GM21381 (cell line): ENCODE results near the gene PAFAH2.

Source experiments
- ATAC-seq: cut with Tn5 transposase; IDR thresholded peaks from one replicate; pipeline ENCODE4 v1.9.1; 2021; ENCODE audit warnings: mild to moderate bottlenecking, moderate library complexity; ENCODE audit not compliant: unreplicated experiment

PAFAH2 gene

DNA sequence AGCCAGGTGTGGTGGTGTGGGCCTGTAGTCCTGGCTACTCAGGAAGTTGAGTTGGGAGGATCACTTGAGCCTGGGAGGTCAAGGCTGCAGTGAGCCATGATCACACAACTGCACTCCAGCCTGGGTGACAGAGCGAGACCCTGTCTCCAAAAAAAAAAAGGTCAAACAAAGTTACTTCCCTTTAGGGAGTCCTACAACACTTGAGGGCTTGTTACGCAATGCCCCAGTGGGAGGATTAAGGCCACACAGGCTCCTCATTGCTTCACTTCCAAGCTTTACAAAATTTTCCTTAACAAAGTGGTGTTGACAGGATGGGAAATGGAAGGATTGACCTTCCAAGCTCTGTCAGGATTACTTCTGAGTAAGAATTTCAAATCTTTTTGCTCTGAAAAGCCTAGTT lies 17.5 kb upstream of the PAFAH2 start:
- ATAC-seq, result no peak

DNA sequence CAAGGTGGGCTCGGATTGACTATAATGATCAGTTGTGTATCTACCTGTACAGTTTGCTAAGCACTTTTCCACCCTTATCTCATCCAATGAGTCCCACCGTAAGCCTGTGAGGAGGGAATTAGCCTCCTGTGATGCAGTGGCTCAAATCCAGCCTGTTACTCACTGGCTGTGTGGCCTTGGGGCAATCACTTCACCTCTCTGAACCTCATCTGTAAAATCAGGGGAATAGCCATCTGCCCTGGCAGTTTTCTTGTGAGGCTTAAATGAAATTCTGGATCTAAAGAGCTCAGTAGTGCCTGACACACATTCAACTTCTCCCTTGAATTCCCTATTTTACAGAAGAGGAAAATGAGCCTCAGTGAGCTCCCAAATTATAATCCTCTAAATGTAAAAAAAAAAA lies 16.3 kb upstream of the PAFAH2 start:
- no peak for ATAC-seq

DNA sequence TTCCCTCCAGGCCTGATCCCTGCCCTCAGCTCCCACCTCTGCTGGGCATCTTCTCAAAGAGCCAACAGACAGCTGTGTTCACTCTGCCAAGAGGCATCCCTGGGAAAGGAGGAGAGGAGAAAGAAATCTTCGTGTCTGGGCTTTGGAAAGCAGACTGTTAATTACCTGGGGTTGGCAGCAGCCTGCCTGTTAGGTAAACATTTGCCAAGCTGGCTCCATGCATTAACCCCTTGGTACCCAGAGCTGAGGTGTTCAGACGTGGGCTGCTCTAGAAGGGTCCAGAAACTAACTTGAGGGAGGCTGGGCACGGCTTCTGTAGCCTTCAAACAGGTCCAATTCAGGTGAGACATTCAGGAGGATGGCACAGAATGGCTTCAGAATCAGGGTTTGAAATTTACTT lies 15.0 kb upstream of the PAFAH2 start:
- no peak for ATAC-seq

DNA sequence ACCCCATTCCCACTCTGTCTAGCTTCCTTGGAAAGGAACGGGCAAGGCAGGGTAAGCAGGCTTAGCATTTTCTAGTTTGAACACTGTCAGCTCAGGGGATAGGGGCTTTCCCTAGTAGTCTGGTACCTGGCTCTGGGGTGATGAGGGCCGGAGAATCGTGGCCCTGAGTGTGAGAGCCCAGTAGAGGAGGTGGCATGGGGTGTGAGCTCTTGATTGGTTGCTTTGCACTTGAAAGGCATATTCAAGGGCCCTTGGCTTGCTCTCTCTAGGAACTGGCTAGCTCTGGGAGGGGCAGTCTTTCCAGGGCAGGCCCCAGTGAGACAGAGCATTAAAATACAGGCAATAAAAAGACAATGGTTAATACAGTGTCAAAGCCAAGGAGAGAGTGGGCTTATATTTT lies 13.0 kb upstream of the PAFAH2 start:
- ATAC-seq, result no peak

DNA sequence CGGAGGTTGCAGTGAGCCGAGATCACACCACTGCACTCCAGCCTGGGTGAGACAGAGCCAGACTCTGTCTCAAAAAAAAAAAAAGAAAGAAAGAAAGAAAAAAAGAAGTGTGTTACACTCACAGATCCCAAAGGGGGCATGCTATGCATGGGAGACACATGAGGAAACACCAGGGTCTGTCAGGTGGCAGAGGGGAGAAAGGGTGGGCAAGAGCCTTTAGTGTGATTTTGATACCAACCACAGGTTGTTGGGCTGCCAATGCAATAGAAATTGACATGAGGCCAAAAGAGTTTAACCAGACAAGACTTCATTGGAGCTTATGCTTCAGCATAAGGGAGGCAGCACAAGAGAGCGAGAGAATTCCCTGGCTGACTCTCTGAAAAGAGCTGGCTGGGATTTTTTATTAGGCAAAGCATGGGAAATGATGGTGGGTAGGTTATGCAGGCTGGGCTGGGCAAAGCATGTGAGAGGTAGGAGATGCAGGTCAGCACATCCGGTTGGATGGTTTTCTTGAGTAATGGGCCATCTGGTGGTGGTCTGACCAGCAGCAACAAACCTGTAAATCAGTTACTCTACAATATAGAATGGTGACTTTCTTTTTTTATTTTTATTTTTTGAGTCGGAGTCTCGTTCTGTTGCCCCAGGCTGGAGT lies 12.1 kb upstream of the PAFAH2 start:
- no peak for ATAC-seq

DNA sequence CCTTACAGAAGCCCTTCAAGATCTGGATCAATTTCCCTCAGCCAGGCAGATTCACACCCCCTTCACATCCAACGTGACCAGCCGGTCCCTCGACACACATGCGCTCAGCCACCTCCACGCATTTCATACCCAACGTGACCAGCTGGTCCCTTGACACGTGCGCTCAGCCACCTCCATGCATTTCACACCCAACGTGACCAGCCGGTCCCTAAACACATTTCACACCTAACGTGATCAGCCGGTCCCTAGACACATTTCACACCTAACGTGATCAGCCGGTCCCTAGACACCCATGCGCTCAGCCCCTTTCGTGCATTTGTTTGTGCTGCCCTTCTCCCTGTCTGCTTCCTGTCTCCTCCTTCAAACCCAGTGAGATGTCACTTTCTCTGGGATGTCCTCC lies 8.8 kb upstream of the PAFAH2 start:
- ATAC-seq, result no peak

DNA sequence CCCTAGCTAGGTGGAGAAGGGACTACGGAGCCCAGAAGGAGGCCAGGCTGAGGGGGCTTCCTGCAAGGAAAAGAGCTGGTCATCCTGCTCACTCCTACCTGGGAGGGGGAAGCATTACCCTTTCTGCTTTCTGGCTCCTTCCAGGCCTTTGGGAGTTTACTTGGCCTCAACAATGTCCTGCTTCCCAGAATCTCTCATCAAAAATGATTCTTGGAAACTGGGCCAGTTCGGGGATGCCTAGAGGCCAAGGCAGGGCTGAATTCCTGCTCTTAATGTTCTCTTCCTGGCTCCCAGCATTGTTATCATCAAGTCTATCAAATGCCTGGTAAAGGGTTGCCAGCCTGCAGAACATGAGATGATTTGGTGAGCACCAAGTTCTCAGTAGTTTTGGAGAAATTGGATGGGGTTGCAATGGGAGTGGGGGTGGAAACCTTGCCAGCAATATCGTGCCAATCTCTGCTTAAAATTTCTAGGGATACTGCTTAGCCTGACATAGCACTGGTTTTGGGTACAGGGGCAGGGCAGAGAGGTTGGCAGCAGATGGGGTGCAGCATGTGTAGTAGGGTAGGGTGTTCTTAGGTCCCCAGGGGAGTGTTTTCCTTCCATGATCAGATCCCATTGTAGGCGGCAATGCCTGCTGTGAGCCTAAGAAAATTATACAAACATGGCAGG lies 7.7 kb upstream of the PAFAH2 start:
- ATAC-seq, result no peak

DNA sequence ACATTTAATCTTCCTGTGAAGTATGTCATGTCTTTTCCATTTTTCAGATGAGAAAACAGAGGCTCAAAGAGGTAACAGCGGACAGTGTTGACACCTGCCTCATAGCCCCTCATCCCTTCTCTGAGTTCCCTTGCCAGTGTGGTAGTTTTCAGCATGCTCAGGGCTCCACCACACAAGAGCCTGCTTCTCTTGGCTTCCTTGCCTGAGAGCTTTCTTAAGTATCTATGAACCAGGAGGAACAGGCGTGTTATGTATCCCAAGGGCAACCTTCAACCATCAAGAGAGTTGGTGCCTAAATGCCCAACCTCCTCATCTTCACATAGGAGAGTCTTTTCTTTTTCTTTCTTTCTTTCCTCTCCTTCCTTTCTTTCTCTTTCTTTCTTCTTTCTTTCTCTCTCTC lies 5.9 kb upstream of the PAFAH2 start:
- no peak for ATAC-seq

DNA sequence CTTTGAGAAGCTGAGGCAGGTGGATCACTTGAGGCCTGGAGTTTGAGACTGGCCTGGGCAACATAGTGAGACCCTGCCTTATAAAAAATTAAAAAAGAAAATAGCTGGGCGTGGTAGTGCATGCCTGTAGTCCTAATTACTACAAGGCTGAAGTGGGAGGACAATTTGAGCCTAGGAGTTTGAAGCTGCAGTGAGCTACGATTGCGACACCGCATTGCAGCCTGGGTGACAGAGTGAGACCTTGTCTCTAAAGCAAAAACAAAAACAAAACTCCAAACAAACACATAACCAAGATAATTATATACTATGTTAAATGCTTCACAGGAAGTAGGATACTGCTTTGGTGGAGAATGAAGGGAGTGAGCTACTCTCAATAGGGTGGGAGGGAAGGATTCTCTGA lies 5.4 kb upstream of the PAFAH2 start:
- no peak for ATAC-seq

DNA sequence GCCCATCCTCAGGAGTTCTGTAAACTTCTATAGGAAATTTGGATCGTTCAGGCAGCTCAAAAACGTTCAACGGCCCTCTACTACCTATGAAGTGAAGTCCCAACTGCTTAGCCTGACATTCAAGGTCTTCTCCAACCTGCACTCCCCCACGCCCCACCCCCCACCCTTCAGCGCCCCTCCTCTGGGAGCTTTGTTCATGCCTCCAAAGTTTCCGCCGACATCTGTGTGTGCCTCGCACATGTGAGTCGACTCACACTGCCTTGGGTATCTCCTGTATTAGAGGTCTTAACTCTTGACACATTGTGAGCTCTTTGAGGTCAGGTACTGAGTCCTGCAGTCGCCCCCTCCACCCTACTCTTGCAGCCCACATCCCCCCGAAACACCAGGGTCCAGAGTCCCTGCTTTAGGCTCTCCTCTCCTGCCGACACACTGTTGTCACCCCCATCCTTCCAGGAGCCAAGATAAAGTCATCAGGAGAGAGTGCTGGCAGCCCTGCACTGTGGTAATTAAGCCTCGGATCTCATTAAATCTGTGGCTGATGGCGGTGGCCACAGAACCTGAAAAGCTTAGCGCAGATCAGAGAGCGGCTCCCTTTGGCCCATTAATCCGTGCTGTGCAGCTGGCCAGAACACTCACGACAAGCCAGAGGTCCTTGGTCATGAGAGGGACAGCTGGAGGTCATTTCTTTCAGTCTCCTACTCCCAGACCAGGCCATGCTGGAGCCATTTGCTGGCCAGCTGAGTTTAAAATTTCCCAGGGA lies 1.4 kb upstream of the PAFAH2 start:
- ATAC-seq, result no peak

DNA sequence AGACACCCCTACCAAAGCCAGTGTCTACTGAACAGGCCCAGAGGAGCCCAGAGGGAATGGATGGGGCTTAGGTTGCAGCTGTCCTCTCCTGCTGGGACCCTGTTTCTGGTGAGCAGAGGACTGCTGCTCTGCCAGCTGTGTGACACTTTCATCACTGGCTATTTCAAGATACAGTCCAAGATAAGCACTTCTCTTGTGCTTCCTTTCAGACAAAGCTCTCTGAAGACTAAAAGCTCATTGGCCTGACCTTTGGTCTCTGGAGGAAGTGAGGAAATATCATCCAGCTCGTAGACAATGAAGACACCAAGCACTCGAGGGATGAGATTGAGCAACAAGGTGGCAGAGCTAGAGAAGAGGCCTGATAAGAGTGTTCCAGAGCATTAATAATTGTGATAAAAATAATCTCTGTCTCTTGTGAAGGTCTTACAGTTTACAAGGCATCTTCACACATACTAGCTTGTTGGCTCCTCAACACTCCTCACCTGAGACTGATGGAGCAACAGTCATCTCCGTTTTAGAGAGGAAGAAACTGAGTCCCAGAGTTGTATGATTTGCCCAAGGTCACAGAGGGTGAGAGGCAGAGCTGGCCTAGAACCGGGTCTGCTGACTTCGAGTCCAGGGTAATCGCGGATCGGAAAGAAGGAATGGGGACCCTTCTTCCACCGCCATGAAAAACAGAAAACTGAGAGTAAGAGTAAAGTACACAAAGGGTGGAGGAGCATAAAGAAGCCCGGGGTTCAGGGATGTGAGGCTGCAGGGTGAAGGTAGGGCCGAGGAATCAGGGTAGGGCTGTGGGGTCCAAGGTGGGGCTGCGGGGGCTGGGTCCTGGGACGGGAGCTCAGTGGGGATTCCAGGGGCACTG lies 666 bp downstream of the PAFAH2 start:
- no peak for ATAC-seq

DNA sequence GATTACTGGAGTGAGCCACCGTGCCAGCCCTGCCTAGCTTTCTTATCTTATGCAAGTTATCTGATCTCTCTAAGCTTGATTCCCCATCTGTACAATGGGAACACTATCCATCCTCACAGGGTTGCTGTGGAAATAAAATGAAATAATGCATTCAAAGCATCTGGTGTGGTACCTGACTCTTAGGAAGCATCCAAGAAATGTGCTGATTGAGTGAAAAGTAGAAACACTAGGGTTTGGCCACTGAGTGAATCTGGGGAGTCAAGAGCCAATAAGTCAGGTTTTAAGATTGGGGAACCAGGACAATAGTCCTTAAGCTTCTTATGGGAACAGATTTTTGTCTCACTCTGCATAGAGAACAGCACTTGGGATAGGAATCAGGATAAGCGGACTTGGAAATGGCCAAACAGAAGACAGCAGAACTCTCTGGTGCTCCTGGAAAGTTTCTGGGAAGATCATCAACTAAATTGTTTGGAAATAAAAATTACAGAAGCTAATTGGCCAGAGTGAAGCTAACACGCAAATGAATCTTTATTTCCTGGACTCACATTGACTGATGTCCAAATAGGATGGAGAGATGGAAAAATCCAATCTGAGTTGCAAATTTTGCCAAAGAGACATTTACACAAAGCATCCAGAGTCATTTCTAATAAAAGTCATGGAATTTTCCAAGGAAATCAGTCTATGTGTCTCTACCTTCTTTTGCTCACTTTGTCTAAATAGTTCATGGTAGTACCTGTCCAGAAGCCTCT lies 3.3 kb downstream of the PAFAH2 start:
- no peak for ATAC-seq

DNA sequence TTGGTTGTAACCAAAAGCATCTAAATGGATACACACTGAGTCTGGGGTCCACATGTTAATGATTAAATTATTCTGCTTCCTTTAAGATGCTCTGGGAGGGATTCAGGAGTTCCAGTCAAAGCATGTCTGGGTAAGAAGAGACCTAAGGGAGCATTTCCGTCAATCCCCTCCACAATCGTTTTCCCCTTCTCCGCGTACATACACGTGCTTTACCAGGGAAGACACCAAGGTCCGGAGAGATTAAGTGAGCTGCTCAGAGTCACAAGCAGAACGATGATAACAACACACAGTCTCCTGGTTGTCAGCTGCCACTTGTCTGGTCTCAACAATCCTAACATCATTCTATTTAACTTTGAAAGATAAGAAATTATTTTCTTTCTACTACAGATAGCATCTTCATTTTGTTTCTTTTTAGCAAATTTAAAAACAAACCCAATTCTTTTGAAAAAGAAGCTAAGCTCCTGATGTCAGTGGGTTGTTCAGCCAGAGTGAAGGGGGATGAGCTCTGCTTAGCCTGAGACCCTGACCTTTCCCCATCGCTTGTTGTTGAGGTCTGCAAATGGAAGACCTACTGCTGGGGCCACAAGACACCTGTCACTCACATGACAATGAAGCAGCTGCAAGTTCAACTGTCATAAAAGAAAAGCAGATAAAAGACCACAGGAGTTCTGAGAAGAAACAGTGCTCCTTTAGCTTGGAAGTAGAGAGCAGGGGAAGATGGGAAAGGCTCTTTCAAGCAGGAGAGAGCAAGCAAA lies 4.5 kb downstream of the PAFAH2 start:
- no peak for ATAC-seq

DNA sequence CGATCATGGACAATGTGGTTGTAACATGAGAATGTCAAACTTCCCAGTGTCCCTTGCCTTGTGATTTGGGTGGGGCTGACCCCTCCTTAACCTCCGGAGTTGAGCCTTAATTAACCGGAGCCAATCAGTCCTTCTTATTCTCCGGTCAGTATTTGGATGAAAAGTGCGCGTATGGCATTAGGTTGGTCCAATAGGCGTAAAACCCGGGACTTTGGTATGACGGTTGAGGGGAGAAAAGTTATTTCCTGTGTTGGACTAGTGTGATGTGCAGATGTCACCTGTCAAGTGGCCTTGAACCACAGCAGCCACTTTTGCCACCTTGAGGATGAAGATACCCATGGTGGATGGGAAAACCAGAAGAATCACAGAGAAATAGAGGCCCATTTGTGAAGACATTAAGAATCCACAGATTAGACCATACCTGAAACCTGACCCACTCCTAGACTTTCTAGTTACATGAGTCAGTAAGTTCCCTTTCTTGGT lies 5.1 kb downstream of the PAFAH2 start:
- ATAC-seq, result no peak

DNA sequence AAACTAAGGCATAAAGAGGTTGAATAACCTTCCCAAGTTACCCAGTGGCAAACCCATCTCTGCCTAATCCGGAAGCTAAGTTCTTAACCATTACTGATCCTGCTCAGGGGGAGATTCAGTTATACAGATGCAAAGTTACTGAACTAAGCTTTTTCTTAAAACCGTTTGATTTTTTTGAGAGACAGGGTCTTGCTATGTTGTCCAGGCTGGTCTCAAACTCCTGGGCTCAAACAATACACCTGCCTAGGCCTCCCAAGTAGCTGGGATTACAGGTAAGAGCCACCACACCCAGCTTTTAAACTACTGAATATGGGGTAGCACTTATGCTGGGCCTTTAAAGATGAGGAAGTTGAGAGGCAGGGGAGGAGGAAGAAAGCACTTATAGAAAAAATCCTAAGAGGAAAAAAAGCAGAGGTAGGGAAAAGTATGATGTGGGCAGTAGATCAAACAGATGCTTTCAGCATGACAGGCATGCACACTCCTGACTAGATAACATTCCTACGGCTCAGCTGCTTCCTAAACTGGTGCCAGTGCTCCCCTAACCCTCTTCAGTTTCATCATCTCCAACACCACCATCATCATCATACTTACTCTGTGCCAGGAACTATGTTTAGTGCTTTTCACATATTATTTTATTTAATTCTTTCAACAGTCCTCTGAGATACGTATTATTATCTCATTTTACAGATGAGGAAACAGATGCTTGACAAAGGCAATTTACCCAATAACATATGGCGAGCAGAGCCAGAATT lies 5.8 kb downstream of the PAFAH2 start:
- no peak for ATAC-seq

DNA sequence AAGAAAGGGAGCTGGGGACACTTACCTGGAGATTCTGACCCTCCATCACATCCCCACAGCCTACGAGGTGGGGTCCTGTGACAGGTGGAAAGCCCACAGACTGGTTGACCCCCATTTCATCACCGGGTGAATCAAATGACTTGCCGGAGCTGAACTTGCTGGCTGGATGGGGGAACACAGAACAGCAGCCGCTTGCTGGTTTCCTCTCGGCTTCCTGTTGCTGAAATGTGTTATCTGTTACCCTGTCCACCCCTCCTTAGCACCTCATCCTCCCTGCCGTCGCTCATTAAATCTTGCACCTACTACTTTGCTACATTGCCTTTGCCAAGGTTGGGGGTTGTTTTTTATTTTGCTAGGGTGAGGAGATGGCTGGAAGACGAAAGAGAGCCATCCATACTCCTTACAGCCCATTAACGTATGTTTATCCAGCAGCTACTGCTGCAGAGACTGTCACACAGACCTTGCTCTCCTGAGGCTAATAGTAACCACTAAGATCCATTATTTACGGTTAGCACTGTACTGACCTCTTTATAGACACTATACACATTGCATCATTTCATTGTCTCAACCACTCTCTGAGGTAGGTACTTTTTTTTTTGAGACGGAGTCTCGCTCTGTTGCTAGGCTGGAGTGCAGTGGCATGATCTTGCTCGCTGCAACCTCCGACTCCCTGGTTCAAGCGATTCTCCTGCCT lies 7.0 kb downstream of the PAFAH2 start:
- no peak for ATAC-seq

DNA sequence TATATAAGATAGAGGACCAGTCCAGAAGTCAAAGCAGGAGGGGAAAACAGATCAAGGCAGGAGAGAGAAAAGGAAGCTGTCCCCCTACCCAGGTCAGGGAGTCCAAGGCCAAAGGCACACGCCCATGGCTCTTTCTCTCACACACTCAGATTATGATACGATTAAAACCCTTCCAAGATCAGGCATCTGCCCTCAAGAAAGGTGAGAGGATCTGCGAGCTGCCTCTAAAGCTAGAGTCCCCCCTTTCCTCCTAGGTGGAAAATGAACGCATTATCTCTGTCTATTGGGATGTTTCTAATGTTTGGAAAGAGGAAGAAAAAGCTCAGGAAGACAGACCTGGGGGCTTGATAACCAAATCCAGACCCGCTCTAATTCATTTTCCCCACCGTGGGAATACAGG lies 7.6 kb downstream of the PAFAH2 start:
- no peak for ATAC-seq

DNA sequence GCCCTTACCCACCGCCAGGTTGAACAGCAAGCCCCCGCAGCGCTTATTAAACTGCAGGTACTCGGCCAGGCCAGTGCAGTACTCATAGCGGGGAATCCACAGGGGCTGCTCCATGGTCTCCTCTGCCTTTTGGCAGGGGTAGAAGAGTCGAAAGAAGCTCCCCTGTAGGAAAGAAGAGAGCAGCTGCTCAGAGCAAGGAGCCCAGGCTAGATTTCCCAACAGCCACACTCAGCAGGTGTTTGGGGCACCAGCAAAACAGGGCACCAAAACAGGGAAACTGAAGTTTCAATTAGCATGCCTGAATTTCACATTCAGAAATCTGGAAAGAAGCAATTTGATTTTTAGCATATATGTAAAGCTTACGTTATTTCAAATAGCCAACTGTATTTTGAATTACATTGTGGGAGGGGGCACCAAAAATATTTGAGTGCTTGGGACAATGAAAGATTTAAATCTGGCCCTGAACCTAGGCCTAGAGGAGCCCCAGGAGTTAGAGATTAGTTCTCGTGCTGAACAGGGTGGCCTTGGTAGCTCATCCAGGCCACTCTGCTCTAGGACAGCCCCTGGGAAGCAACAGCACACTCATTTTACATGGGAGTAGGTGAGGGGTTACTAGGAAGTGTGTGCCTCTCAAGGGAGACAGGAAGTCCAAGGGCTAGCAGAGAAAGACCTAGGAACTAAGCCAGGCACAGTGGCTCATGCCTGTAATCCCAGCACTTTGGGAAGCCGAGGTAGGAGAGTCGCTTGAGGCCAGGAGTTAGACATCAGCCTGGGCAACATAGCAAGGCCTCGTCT lies 8.2 kb downstream of the PAFAH2 start:
- no peak for ATAC-seq
